PC-3 (cell line): ENCODE data around the gene OR2J1. TPM values are rescaled to one million over a fixed set of nuclear protein-coding genes. Genes with fewer than 3 reads are reported as not detected.
"Not testable (repeated sequence)": the region's sequence is repeated elsewhere in the genome, so short reads cannot be mapped to it uniquely, and the experiment has no call there.

Experiments
- ATAC-seq: fragments of 200-7000 bp; cut with Tn5 transposase; 2 replicates; pipeline ENCODE4 v1.9.1; 2020; ENCODE audit warnings: mild to moderate bottlenecking, moderate library complexity
- BruUV-seq: library from RNA; stranded (reverse); fragments of 400-500 nt; replicated peaks from 2 replicates; lab custom pipeline; 2021; lab: Mats Ljungman, UMichigan
- CTCF ChIA-PET: fragments of 300-600 bp; sonication (Branson Sonifier 250); formaldehyde crosslinking; loops from one replicate; lab custom pipeline; 2022; ENCODE audit warnings: antibody characterized with exemption; lab: Charles Lee
- POLR2A ChIA-PET: fragments of 300-600 bp; sonication (Branson Sonifier 250); formaldehyde crosslinking; loops from one replicate; lab custom pipeline; 2022; ENCODE audit warnings: antibody characterized with exemption; ENCODE audit not compliant: unreplicated experiment; lab: Charles Lee
- DNase-seq: peaks from one replicate; pipeline ENCODE4 v3.0.0-alpha.2; 2015
- H2AFZ ChIP-seq: fragments of 300-600 bp; sonication (generic); 2 replicates; pipeline ENCODE4 v1.6.0; 2016; ENCODE audit warnings: antibody characterized with exemption, low read length
- H3F3A ChIP-seq: fragments of 300-600 bp; sonication (generic); one replicate; pipeline ENCODE4 v1.6.0; 2017; ENCODE audit warnings: antibody characterized with exemption, low read length, control low read depth, mild to moderate bottlenecking; ENCODE audit not compliant: unreplicated experiment
- H3K27ac ChIP-seq: fragments of 300-600 bp; sonication (generic); 2 replicates; pipeline ENCODE4 v1.5.1; 2016; ENCODE audit warnings: mild to moderate bottlenecking, low read length
- H3K27me3 ChIP-seq: fragments of 300-600 bp; sonication (generic); 2 replicates; pipeline ENCODE4 v1.6.1; 2016; ENCODE audit warnings: low read length, mixed read lengths
- H3K36me3 ChIP-seq: fragments of 300-600 bp; sonication (generic); 2 replicates; pipeline ENCODE4 v1.6.1; 2016; ENCODE audit warnings: low read depth, mixed run types, low read length, mixed read lengths
- H3K4me1 ChIP-seq: fragments of 300-600 bp; sonication (generic); 2 replicates; pipeline ENCODE4 v1.5.1; 2016; ENCODE audit warnings: low read length; ENCODE audit not compliant: insufficient read depth
- H3K4me2 ChIP-seq: fragments of 300-600 bp; sonication (generic); 2 replicates; pipeline ENCODE4 v1.6.0; 2016; ENCODE audit warnings: low read length
- H3K4me3 ChIP-seq: fragments of 300-600 bp; sonication (generic); 2 replicates; pipeline ENCODE4 v1.5.1; 2016; ENCODE audit warnings: mild to moderate bottlenecking, low read length, mixed read lengths
- H3K79me2 ChIP-seq: fragments of 300-600 bp; sonication (generic); 2 replicates; pipeline ENCODE4 v1.6.1; 2017; ENCODE audit warnings: low read length, mixed read lengths
- H3K9ac ChIP-seq: fragments of 300-600 bp; sonication (generic); 2 replicates; pipeline ENCODE4 v1.6.0; 2016; ENCODE audit warnings: mild to moderate bottlenecking, low read length
- H3K9me2 ChIP-seq: fragments of 300-600 bp; sonication (generic); replicated peaks from 2 replicates; pipeline ENCODE4 v1.6.1; 2016; ENCODE audit warnings: mixed run types, low read length, mixed read lengths
- H3K9me3 ChIP-seq: fragments of 300-600 bp; sonication (generic); 2 replicates; pipeline ENCODE4 v1.6.1; 2016; ENCODE audit warnings: low read length, mixed read lengths
- H4K20me1 ChIP-seq: fragments of 300-600 bp; sonication (generic); 2 replicates; pipeline ENCODE4 v1.6.1; 2016; ENCODE audit warnings: low read length, mixed read lengths
- EZH2 ChIP-seq: fragments of 300-600 bp; sonication (generic); IDR thresholded peaks from one replicate; pipeline ENCODE4 v1.6.1; 2017; ENCODE audit warnings: antibody characterized with exemption, mild to moderate bottlenecking, low read length; ENCODE audit not compliant: unreplicated experiment
- EZH2phosphoT487 ChIP-seq: fragments of 300-600 bp; sonication (generic); IDR thresholded peaks from 2 replicates; pipeline ENCODE4 v1.6.1; 2018; ENCODE audit warnings: mild to moderate bottlenecking, antibody characterized with exemption, low read length, borderline replicate concordance
- intact Hi-C: fragments of 100-400 bp; cut with micrococcal nuclease; formaldehyde crosslinking; loops from 2 replicates; pipeline ENCODE4 v1.9.0; 2023
- total RNA-seq: library from RNA; depleted of rRNA; stranded (reverse); fragments of >200 nt; gene quantifications from 2 replicates; pipeline ENCODE4 v1.2.3, GENCODE V29; 2014; rRNA removed
- TF ChIP-seq, protein P1 (sequence below): fragments of 300-600 bp; sonication (generic); conservative IDR thresholded peaks from 2 replicates; pipeline ENCODE4 v1.5.1; 2017; ENCODE audit warnings: antibody characterized with exemption, low read depth, mild to moderate bottlenecking, low read length

OR2J1 gene
- total RNA-seq, 1 experiment from 2014 or later, result not detected

DNA sequence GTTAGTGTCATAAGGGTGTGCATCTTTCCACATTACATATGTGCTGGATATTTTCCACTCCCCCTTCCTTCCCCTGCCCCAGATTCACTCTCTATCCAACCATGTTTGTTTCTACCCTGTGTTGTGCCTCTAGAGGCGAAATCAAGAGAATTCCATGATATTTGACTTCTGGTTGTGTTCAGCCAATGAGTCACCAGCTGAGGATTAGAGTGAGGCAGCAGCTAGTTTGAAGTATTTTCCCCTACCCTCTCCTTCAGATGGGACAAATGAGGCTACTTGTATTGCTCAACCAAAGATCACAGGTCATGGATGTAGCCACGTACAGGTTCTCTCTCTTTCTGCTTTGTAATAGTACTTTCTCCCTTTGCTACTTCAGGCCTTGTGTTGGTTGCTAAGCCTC, 46.9 kb downstream of the OR2J1 start:
- no peak for ATAC-seq
- BruUV-seq, result no TSS peak
- Histone ChIP-seq H3K9me3 (no peaks in the 10 kb centered on the region), H3F3A (no peaks in the 10 kb centered on the region), H3K36me3 (no peaks in the 10 kb centered on the region), H3K4me1 (no peaks in the 10 kb centered on the region), H3K79me2 (no peaks in the 10 kb centered on the region), H3K9ac (no peak overlapping the region), H3K27ac (no peak overlapping the region), H3K27me3 (0 out of 2 replicates have a peak, but pooled peaks cover 4% of the 10 kb centered on the region), H3K4me2 (no peak overlapping the region), H2AFZ (no peak overlapping the region), H3K4me3 (no peak overlapping the region), H3K9me2 (no peaks in the 10 kb centered on the region), H4K20me1 (no peaks in the 10 kb centered on the region)
- DNase-seq, result peak; percentile 4
- no peak for TF ChIP-seq EZH2phosphoT487
- ChIA-PET POLR2A (no interaction called here), CTCF (no interaction called here)
- intact Hi-C loops, result no loop called here

DNA sequence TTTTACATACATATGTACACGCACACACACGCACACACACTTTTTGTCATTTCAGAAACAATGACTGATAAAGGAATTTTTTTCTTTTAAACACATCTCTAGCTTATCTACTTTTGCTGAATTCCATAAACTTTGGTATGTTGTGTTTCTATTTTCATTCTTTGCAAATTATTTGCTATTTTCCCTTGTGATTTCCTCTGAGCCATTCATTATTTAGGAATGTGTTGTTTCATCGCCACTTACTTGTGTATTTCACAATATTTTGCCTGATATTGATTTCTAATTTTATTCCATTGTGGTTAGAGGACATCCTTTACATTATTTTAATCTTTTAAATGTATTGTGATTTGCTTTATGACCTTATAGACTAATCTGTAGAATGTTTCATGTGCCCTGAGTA, 47.8 kb downstream of the OR2J1 start:
- ATAC-seq, result no peak
- Histone ChIP-seq H3K4me2 (no peak overlapping the region), H4K20me1 (no peaks in the 10 kb centered on the region), H3K27ac (no peak overlapping the region), H3F3A (no peaks in the 10 kb centered on the region), H3K9ac (no peak overlapping the region), H3K79me2 (no peaks in the 10 kb centered on the region), H3K36me3 (no peaks in the 10 kb centered on the region), H2AFZ (no peak overlapping the region), H3K27me3 (0 out of 2 replicates have a peak, but pooled peaks cover 4% of the 10 kb centered on the region), H3K4me3 (no peak overlapping the region), H3K9me3 (no peaks in the 10 kb centered on the region), H3K9me2 (no peaks in the 10 kb centered on the region), H3K4me1 (no peaks in the 10 kb centered on the region)
- no TSS peak for BruUV-seq
- ChIA-PET POLR2A (no interaction called here), CTCF (no interaction called here)
- no peak for DNase-seq
- TF ChIP-seq EZH2phosphoT487, result no peak
- TF ChIP-seq EZH2, result no peak
- TF ChIP-seq, protein P1, sequence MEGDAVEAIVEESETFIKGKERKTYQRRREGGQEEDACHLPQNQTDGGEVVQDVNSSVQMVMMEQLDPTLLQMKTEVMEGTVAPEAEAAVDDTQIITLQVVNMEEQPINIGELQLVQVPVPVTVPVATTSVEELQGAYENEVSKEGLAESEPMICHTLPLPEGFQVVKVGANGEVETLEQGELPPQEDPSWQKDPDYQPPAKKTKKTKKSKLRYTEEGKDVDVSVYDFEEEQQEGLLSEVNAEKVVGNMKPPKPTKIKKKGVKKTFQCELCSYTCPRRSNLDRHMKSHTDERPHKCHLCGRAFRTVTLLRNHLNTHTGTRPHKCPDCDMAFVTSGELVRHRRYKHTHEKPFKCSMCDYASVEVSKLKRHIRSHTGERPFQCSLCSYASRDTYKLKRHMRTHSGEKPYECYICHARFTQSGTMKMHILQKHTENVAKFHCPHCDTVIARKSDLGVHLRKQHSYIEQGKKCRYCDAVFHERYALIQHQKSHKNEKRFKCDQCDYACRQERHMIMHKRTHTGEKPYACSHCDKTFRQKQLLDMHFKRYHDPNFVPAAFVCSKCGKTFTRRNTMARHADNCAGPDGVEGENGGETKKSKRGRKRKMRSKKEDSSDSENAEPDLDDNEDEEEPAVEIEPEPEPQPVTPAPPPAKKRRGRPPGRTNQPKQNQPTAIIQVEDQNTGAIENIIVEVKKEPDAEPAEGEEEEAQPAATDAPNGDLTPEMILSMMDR, result no peak
- intact Hi-C loops, result no loop called here

DNA sequence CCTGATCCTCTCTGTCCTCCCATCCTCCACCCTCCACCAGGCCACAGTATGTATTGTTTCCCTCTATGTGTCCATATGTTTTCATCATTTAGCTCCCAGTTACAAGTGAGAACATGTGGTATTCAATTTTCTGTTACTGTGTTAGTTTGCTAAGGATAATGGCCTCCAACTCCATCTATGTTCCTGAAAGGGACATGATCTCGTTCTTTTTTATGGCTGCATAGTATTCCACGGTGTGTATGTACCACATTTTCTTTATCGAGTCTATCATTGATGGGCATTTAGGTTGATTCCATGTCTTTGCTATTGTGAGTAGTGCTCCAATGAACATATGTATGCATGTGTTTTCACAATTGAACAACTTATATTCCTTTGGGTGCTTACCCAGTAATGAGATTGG, 50.2 kb downstream of the OR2J1 start:
- H2AFZ ChIP-seq, DNase-seq, CTCF ChIA-PET, H3K36me3 ChIP-seq, H3K27ac ChIP-seq, H4K20me1 ChIP-seq, H3K4me3 ChIP-seq, intact Hi-C loops, H3F3A ChIP-seq, H3K4me1 ChIP-seq, H3K79me2 ChIP-seq, H3K9ac ChIP-seq, H3K27me3 ChIP-seq, H3K9me2 ChIP-seq, BruUV-seq, H3K9me3 ChIP-seq, ATAC-seq, POLR2A ChIA-PET, H3K4me2 ChIP-seq: not testable (repeated sequence)

Other genes with a start within 250 kb of the OR2J1 start
- gene TRIM27, start 175.5 kb upstream of the OR2J1 start, total RNA-seq, result 85.8 and 92.5 TPM in 2 replicates
- gene ZNF311, start 94.2 kb upstream of the OR2J1 start, total RNA-seq, result 0.04 and 0.40 TPM in 2 replicates
- not detected in 2 replicates for gene OR2W1, start 54.3 kb upstream of the OR2J1 start, total RNA-seq
- gene OR2B3, start 12.2 kb upstream of the OR2J1 start, total RNA-seq, result not detected in 2 replicates
- 0.29 TPM in 1 of 2 replicates, not detected in the other for gene OR2J3, start 8.6 kb downstream of the OR2J1 start, total RNA-seq
- gene OR2J2, start 71.4 kb downstream of the OR2J1 start, total RNA-seq, result 0.23 TPM in 1 of 2 replicates, not detected in the other
- not detected in 2 replicates for gene OR14J1, start 202.2 kb downstream of the OR2J1 start, total RNA-seq